COLO668 (cell line): Measurements from ENCODE around the gene TMX2.
A peak's percentile ranks its signal among the peaks of the same experiment; 100 is the strongest.

Source experiments
- DNase-seq: peaks from one replicate; lab custom pipeline; 2025; ENCODE audit not compliant: unreplicated experiment; lab: John Stamatoyannopoulos, UW

Gene TMX2

DNA sequence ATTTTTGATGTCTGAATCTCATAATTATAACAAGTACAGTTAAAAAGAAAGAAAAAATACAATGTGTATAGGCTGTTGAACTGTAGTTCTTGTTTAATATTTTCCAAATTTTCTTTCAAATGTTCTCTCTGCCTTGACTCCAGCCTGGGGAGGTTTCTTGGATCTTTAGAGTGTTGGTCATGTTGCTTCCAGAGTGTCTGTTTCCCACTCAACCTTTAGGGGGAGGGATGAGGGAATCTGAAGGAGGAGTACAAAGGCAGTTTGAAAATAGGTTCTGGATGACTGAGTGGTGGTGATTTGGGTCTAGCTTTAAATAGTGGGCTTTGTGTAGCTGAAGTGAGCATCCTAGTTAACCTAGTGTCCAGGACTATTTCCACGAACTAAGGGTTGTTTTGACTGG lies 51.2 kb downstream of the TMX2 start:
- DNase-seq, result no peak

DNA sequence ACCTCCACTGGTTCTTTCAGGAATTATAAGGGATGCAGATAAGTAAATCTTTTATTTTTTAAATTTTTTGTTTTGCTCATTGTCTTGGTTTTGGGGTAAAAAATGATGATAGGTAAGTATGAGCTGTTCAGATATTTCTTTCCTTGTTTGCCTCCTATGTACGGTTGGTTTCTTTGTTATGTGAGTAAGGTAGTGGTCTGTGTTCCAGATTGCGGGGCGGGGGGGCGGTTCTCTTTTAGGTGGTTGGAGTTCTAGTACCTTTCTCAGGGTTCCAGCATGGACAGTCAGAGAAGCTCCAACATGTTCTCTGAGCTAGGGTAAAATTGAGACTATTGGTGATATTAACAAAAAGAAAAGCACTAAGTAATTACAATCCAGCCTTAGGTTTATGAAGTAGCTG lies 51.6 kb downstream of the TMX2 start:
- DNase-seq, result no peak

DNA sequence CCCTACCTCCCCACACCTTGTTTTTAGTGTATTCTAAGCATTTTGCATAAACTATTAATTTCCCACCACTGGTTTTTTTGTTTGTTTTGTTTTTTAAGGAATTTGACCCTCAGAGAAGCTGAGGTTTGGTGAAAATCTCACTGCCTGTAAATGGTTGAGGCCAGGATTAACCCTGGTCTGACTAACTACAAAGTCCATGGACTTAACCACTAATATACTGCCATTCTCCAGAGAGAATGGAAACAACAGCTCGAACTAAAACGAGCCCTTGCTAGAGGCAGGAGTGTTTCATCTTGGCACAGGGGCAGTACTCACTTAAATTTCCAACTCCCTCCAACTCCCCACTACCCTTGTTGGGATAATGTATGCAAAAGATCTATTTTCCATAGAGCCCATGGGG lies 52.2 kb downstream of the TMX2 start:
- DNase-seq, result no peak

DNA sequence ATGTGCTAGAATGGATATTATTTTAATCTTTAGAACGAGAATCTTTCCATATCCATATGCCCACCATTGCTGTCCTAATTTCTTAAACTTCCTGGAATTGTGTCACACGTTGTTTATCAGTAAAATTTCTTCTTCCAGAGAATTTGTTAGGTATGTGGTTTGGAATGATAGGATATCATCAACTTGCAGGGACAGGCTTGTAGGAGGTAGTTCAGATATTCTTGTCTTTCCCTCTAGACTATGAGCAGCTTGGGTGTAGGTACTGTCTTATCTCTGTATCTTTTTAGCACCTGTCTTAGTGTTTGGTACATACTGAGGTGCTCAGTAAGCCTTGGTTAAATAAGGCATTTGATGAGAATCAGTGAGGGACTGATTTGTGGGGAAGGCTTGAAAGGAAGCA lies 52.6 kb downstream of the TMX2 start:
- DNase-seq, result no peak

DNA sequence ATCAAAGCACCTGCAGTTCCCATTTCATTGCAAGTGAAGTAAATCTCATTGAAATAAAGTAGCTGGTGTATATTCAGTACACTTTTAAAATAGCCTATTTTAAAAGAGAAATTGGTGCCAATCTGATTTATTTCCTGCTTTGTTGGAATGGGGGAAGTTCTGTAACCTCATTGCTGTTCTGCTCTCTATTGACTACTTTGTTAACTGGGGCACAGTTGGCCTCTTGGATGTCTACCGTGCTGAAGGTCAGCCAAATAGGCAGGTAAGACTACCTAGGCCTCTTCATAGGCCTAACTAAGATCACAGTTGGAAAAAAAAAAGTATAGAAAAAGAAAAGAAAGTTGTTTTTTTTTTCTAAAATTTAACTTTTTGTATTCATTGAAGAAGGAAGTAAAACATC lies 58.4 kb downstream of the TMX2 start:
- no peak for DNase-seq

DNA sequence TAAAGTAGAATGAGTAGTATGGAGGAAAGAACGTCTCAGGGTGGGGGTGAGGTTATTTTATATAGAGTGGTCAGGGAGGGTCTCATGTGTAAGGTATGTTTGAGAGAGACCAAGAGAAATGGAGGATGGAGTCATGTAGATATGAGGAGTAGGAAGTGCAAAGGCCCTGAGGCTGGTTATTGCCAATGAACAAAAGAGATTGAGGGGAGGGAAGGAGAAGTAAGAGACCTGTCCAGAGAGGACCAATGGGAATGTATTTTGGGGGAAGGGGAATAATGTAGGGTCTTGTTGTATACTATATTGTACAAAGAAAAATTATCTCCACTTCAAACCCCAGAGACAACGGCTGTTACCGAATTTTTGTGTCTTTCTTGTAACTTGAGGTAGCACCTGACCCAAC lies 59.0 kb downstream of the TMX2 start:
- no peak for DNase-seq

DNA sequence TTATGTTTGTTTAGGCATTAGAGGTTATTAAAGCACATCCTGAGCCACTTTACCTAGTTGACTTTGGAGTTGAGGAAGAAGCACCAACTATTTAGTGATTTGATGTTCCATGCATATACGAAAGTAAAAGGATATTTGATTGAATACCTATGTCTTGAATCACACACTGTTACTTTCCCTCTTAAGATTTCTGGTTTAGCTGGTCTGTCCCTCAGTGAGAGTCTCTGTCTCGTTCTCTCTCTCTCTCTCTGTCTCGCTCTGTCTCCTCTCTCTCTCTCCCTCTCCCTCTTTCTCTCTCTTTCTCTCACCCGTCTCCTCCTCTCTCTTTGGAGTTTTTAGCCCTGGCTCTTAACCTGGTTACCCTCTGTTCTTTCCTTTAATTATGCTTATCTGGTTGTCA lies 60.2 kb downstream of the TMX2 start:
- DNase-seq, result no peak

DNA sequence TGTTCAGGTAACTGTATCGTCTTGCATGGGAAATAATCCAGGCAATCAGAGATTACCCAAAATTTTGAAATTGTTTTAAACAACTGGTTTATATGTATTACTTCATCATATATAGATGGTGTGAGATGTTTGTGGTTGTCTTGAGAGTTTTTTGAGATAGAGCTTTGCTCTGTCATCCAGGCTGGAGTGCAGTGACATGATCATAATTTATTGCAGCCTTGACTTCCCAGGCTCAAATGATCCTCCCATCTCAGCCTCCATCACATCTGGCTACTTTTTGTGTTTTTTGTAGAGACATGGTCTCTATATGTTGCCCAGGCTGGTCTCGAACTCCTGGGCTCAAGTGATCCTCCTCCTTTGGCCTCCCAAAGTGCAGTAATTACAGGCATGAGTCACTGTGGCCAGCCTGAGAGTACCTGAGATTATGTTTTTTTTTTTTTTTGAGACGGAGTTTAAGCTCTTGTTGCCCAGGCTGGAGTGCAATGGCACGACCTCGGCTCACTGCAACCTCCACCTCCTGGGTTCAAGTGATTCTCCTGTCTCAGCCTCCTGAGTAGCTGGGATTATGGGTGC lies 60.7 kb downstream of the TMX2 start:
- no peak for DNase-seq

DNA sequence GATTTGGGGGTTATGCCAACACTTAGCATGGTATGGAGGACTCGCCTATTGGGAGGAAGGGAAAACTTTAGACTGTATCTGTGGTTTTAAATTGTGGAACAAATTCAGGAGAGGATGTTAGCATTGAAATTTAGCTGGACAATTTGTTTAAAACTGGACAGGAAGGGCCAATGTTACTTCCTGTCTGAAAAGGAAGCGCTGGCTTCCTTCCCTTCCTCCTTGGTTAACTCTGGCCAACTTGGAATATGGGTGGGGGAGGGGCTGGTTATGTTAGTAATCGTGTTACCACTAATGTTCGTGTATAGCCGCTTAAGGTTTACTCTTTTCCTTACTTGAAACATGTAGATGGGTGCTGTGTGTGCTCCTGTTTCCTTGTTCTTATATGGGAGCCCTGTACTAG lies 63.1 kb downstream of the TMX2 start:
- no peak for DNase-seq

DNA sequence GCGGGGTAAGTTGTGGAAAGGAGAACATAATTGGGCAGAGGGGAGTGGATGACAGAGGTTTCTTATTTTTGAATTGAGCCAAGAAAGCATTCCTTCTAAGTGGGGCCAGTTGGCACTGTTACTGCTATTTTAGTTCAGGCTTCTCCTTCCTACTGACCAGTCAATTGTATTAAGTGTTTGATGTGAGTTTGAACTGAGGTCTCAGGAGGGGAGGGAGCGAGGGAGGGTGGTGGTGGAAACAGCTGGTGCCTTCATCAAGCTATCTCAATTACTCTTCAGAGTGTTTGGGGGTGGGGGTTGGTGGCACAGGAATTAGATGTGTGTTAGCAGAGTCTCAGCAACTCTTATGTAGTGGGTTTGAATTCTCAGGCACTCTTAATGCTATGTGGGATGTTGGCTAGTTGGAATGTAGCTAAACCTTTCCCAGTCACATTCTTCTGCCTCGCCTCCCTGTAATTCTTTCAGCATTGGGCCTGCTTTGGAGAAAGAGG lies 63.7 kb downstream of the TMX2 start:
- DNase-seq, result no peak

DNA sequence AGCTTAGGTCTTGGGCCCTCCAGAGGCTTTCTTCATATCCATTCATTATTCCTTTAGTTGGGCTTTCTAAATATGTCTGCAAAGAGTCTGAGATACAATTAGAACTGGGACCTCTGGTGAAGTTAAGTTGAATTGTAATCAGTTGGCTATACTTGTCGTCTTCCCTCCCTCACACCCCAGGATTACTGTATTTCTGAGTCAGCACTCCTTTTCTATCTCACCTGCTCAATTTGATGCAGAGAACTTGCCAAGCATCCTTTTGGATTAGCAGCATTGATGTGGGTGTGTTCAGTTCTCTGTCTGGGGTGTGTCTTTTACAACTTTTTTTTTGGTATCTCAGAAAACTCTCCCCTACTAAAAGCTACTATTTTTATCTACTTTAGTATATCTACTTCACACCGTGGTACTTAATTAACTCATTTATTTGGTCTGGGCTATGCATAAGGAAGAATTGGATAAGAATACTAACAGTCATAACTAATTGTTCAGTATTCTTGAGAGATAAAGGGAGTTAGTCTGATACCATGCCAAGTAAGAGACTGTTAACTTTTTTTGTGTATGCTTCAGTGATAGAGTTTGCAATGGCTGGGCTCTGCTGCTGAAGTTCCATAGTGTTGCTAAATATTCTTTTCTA lies 64.3 kb downstream of the TMX2 start:
- no peak for DNase-seq

DNA sequence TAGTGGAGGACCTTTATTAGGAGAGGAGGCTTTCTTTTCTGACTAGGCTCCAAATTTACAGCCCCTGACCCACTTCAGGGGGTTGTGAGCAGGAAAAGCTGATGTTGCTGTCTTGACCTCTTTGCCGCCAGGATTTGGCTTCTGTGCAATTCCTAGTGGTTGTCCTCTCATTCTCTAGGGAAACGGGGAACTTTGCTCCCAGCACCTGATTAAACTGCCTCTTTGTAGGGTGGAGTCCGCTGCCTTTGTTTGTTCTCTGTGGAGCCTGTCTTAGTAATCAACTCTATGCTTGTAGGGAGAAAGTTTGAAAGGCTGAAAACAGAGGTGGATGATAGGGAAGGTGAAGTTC lies 65.5 kb downstream of the TMX2 start:
- peak; percentile 19 for DNase-seq

DNA sequence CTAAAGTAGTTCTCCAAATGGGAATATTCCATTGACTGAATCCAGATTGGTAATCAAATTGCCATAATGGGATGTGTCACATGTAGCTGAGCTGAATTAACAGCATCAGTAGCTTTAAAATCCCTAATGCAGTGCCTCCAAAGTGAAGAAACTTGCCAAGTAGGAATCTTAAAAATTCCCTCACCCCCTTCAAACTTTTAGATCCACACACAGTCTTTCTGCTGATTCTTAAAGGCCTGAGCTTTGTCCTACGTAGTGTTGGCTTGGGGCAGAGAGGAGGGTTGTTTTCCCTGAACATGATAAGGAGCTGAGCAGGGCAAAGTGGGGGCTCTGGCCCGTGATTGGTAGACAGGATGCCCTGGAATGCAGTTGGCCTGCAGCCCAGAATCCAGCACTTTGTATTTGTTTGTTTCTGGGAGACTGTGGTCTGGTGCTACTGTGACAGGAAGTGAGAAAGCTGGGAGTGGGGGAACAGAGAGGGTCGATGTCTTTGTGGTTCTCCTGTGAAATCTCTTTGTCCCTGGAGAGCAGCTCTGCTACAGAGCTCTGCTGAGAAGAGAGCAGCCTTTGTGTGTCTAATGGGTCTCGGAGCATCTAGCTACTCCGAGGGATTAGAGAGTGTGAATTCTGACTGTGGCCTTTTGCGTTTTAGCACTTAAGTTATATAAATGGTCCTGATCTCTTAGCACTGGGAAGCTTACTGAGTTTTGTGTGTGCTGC lies 66.1 kb downstream of the TMX2 start:
- peak; percentile 65 for DNase-seq

DNA sequence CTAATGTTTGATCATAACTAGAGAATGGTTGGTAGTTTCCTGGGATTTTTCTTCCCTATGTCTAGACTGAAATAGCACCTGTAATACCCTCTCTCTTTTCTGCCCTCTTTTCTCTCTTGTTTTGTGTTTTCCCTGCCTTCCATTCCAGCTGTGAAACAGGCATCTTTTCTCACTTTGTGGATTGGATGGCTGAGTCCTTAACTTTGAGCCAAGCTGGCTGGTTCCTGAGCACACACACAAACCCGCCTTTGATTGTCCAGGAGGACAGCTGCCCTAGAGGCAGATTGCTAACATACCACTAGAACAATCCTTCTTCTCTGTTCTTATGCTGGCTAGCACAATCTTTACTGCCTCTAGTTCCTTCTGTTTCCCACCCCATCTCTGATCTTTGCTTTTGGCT lies 66.9 kb downstream of the TMX2 start:
- DNase-seq, result no peak

DNA sequence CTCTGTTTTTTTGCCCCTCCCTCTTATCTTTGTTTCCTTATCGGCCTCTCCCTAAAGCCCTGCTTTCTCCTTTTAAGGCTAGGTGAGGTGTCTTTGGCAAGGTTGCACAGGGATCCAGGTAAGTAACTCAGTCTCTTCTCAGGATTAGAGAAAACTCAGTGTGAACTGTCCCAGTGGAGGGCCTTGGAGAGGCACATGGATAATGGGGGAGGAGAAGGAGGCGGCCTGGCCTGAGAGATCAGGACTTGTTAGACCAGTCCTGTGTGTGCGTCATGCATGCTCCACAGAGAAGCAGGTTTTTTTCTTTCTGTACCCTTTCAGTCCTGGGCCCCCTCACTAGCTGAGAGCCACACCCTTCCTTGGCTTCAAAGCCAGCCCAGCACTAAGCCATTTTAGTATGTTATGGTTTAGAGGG lies 69.1 kb downstream of the TMX2 start:
- DNase-seq, result no peak

DNA sequence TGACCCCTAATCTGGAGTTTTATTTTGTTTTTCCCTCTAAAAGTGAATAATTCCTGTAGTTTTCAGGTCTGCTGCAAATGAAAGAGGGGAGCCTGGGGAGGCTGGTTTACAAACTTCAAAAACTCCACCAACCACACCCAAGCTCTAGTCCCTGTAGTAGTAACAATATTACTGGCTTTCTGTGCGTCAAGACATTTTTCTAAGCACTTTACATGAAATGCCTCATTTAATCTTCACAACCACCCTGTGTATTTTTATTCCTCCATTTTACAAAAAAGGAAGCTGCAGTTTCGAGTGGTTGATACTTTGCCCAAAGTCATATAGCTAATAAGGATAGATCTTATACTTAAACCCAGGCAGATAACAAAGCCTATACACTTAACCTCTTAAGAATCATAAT lies 72.7 kb downstream of the TMX2 start:
- DNase-seq, result no peak

DNA sequence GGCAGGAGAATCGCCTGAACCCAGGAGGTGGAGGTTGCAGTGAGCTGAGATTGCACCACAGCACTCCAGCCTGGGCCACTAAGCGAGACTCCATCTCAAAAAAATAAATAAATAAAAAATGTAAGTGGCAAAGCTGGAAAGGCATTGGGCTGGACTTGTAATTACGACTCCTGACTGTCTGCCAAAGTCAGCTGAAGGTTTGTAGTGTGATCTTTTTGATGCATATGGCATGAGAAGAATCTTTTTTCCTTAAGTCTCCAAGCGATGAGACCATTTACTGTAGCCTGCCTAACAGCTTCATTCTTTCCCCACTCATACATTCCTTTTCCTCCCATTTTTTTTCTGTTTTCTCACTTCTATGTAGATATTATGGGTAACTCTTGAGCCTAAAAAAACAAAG lies 74.0 kb downstream of the TMX2 start:
- DNase-seq, result no peak

DNA sequence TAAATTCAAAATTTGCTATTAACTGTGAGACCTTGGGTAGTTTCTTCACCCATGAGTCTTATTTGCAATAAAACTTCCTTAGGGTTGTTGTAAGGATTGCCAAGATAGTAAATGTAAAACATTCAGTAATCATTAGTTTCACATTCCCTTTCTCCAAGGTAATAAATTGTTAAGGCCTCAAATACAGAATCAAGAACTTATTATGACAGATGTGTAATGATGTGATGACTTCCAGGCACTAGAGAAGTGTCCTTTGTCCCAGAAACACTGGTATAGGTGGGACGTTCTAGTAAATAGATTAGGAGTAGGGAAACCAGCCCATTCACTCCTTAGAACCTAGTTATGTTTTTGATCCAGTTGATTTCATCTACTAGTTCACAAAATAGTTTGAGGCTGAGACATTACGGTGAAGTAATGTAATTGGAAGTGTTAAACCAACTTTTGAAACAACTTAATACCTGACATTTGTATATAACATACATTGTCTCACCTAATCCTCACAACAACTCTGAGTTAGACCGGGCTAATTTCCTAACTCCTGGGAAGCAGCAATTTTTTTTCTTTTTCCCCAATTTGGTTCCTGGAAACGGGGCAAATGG lies 74.7 kb downstream of the TMX2 start:
- no peak for DNase-seq

DNA sequence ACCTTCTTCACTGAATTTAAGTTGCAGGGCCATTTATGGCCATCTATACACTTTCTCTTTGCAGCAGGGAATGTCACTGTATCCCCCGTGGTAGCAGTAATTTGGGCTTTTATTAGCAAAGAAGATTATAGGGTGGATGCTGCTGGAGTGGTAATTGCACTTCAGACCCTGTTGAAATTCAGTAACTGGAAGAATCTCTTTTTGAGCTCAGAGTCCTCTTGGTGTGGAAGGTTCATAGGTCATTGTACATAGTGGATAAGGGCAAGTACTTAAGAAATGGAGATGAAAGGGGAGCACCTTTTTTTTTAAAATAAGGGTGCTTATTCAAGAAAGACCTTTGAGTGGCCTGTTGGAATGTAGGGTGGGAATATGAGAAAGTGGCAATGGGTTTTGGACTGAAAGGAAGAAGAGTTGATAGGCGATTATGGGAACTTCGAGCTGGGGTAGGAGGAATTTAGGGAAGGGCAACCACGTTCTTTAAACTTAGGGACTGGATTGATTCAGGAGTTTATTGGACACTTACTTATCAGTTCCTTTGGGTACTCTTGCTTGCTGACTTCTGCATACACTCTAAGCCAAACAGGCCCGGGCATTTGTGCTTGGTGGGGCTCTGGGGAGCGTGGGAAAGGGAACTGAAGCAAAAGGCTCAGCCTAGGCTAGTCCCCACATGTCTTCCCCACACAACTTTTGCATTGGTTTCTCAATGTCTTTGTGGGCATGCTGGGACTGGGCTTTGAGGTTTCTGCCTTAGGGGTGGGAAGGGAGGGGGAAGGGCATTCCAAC lies 75.7 kb downstream of the TMX2 start:
- DNase-seq, result no peak

DNA sequence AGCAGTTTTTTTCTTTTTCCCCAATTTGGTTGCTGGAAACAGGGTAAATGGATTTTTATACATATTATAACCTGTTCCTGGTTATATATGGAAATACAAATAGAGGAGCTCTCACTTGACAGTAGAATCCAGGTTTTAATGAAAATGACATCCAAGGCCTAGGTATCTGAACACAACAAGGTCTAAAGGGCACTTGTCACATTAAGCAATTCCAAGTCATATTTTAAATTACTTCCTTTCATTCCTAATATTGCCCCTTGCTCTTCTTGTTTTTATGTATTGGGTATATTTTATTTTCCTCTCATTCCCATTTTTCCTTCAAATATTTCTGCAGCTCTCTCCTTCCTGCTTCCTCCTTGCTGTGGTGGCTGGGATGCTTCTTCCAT lies 76.3 kb downstream of the TMX2 start:
- DNase-seq, result no peak
